WERI-Rb-1 (cell line): ENCODE data around the gene SLC39A1.

Source experiments
- DNase-seq: peaks from one replicate; pipeline ENCODE4 v3.0.0-alpha.2; 2020
- H3K27ac ChIP-seq: fragments of 250-450 bp; sonication (Bioruptor Pico); 2 replicates; pipeline ENCODE4 v1.5.1; 2020; ENCODE audit warnings: mild to moderate bottlenecking, moderate library complexity
- H3K27me3 ChIP-seq: fragments of 250-450 bp; sonication (Bioruptor Pico); 2 replicates; pipeline ENCODE4 v1.5.1; 2021; ENCODE audit warnings: mild to moderate bottlenecking, low read depth, moderate library complexity; ENCODE audit not compliant: insufficient read depth, severe bottlenecking
- H3K36me3 ChIP-seq: fragments of 250-450 bp; sonication (Bioruptor Pico); 2 replicates; pipeline ENCODE4 v1.5.1; 2020; ENCODE audit warnings: mild to moderate bottlenecking, moderate library complexity
- H3K4me3 ChIP-seq: 2 replicates; pipeline ENCODE4 v1.5.1; 2011; ENCODE audit warnings: low read depth, mild to moderate bottlenecking, control low read depth, low read length
- H3K9me3 ChIP-seq: fragments of 250-450 bp; sonication (Bioruptor Pico); 2 replicates; pipeline ENCODE4 v1.5.1; 2021; ENCODE audit warnings: mild to moderate bottlenecking, moderate library complexity; ENCODE audit not compliant: severe bottlenecking
- TF ChIP-seq, protein P1 (sequence below): IDR thresholded peaks from 2 replicates; pipeline ENCODE4 v1.5.1; 2011; ENCODE audit warnings: low read depth, mild to moderate bottlenecking, control low read depth, inconsistent platforms, low read length

Gene SLC39A1

DNA sequence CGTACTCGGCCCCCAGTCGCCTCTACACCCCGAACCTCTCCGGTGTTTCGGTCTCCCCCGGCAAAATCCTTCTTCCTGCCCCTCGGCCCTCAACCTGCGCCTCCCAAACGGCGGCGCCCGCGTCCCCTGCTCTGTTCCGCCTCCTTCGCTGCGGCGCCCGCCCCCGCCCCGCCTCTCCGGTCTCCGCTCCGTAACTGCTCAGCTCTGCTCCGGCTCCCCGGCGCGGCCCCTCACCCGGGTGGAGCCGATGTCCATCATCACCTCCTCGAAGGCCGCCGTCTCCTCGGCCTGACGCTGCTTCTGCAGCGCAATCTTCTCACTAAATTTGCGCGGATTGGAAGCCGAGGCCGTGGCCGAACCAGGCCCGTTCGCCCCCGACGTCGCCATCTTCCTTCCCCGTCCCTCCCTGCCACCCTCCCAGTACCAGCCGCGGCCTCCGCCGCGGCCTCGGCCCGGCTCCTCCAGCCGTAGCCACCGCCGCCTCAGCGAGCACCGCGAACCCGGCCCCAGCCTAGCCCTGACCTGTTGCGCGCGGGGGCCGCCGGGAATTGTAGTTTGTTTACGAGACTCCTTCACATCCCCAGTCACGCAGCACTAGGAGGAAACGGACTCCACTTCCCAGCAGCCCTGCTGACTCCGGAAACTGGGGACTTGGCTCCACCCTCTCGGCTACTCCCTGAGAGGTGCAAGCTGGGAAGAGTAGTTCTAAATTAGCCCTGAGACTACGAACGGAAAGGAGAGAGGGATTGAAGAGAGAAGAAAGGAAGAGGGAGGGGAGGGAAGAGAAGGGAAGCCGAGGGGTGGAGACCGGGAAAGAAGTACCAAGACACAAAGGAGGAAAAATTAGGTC lies 5.0 kb downstream of the SLC39A1 start, which contains the start of gene CRTC2:
Gene CRTC2, minus strand, starts transcription at position 502 of the 850 bp plus-strand sequence. Its CDS starts 115 bp downstream, at position 387.
- Histone ChIP-seq H3K27ac (peak within 1 kb of the TSS; percentile 77), H3K9me3 (no peaks in the 10 kb centered on the region), H3K4me3 (peak within 1 kb of the TSS; percentile 78), H3K27me3 (no peaks in the 10 kb centered on the region), H3K36me3 (peaks cover 60% of the 10 kb centered on the region)
- DNase-seq = peak; percentile 100
- TF ChIP-seq, protein P1, sequence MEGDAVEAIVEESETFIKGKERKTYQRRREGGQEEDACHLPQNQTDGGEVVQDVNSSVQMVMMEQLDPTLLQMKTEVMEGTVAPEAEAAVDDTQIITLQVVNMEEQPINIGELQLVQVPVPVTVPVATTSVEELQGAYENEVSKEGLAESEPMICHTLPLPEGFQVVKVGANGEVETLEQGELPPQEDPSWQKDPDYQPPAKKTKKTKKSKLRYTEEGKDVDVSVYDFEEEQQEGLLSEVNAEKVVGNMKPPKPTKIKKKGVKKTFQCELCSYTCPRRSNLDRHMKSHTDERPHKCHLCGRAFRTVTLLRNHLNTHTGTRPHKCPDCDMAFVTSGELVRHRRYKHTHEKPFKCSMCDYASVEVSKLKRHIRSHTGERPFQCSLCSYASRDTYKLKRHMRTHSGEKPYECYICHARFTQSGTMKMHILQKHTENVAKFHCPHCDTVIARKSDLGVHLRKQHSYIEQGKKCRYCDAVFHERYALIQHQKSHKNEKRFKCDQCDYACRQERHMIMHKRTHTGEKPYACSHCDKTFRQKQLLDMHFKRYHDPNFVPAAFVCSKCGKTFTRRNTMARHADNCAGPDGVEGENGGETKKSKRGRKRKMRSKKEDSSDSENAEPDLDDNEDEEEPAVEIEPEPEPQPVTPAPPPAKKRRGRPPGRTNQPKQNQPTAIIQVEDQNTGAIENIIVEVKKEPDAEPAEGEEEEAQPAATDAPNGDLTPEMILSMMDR = peak; percentile 14; the same call in 1 of the 2 replicates

DNA sequence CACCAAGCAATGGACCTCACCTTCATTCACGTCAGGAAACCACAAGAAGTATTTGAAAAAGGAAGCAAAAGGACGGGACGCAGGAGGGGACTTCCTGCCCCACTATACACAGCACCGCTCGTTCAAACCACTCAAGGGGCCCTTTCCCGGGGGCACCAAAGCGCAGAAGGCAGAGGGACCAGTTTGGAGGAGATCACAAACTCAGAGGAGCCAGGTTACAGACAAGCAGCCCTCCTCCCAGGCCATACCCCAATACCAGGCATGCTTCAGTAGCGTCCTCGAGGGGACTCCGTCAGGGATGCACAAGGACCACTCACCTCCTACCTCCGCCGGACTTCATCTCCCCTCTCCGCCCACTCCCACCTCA lies 5.6 kb downstream of the SLC39A1 start:
- no peak for DNase-seq
- peak overlapping the region; percentile 77 for H3K27ac ChIP-seq
- TF ChIP-seq, protein P1 = no peak
- H3K9me3 ChIP-seq = no peaks in the 10 kb centered on the region
- H3K27me3 ChIP-seq = no peaks in the 10 kb centered on the region
- peaks cover 66% of the 10 kb centered on the region for H3K36me3 ChIP-seq
- H3K4me3 ChIP-seq = peak overlapping the region; percentile 78

DNA sequence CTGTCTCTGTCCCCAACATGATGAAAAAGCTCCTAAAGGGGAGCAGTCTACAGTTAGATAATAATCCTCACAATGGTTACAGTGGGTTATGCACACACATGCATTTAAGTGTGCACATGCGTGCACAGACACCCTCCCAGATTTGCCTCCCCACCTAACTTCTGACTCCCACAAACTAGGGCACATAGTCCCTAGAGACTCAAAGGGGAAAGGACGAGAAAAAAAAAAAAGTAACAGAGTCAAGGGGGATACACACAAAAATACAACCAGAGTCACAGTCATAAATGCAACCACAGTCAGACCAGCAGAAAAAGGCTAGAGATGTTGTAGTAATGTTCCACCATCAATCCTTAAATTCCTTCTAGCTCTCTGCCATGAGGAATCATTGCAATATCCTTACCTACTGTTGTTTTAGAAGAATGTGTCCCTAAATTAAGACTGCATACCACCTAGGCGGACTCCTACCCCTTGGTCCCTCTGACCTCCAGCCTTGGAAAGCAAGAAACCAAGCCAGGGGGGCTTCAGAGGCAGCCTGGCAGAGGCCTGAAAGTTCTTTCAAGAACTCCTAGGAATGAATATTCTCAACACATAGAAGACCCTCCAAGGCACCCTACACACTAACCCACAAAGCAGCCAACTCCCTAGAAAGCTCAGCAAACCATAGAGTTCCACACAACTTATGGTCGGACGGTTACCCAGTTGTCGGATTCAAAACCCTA lies 6.2 kb downstream of the SLC39A1 start:
- peak overlapping the region; percentile 77 for H3K27ac ChIP-seq
- DNase-seq = no peak
- peaks cover 71% of the 10 kb centered on the region for H3K36me3 ChIP-seq
- H3K9me3 ChIP-seq = no peaks in the 10 kb centered on the region
- H3K4me3 ChIP-seq = peak overlapping the region; percentile 78
- H3K27me3 ChIP-seq = no peaks in the 10 kb centered on the region
- TF ChIP-seq, protein P1 = no peak

DNA sequence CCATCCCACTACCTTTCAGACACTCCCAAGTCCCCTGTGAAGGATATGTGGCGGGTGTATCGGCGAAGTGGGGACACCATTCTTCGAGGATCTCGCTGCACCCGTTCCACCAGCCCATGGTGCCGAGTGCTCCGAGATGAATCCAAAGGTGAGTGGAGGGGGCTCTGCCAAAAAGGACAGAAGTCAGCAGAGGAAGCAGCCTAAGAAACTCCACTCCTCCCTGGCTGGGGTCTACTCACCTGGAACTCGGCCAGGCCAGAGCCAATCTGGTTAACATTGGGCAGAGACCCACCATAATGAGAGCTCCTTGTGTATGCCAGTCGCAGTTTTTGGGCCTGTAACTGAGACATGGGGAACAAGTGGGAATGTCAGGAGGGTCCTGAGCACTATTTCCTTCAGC lies 8.5 kb downstream of the SLC39A1 start:
- TF ChIP-seq, protein P1 = no peak
- H3K4me3 ChIP-seq = no peak overlapping the region
- no peak overlapping the region for H3K27ac ChIP-seq
- DNase-seq = no peak
- H3K9me3 ChIP-seq = no peaks in the 10 kb centered on the region
- no peaks in the 10 kb centered on the region for H3K27me3 ChIP-seq
- H3K36me3 ChIP-seq = peaks cover 71% of the 10 kb centered on the region

DNA sequence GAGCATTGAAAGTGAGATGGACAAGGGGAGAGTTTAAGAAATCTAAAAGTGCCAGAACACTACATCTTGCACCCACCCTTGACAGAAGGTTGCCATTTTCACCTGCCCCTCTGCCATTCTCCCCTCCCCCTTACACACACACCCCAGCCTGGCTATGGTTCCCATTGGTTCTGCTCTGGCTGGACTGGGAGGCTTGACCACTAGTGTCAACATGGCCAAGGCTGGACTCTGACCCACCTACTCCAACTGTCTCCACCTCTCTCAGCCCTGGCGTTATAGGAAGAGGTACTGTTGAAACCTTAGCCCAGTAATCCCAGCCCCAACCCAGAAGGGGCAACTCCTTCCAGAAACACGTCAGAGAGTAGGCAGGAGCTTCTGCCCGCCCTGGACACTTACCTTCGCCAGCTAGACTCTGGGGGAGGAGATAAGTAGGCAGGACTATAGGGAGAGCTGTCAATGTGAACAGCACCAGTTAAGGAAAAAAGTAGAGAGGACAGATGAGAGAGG lies 9.4 kb downstream of the SLC39A1 start:
- Histone ChIP-seq H3K9me3 (no peaks in the 10 kb centered on the region), H3K4me3 (no peak overlapping the region), H3K36me3 (peaks cover 71% of the 10 kb centered on the region), H3K27ac (no peak overlapping the region), H3K27me3 (no peaks in the 10 kb centered on the region)
- TF ChIP-seq, protein P1 = no peak
- DNase-seq = no peak
